Gastroesophageal sphincter (tissue), 3 donors: ENCODE results near the gene GRM7.

Experiments
- EP300 ChIP-seq: sonication (generic); formaldehyde crosslinking; IDR thresholded peaks from one replicate; pipeline ENCODE4 v1.6.1; 2017; ENCODE audit warnings: antibody characterized with exemption, mild to moderate bottlenecking
- POLR2A ChIP-seq, 2 donors: fragments of 450-650 bp; IDR thresholded peaks; one replicate each; pipeline ENCODE4 v1.6.1; 2017; ENCODE audit warnings: antibody characterized with exemption in 2 of 2, mild to moderate bottlenecking in 2 of 2, moderate library complexity in 1 of 2
- POLR2AphosphoS5 ChIP-seq: sonication (generic); formaldehyde crosslinking; IDR thresholded peaks from one replicate; pipeline ENCODE4 v1.6.1; 2017; ENCODE audit warnings: antibody characterized with exemption
- TF ChIP-seq, protein P1 (sequence below), 4 experiments: fragments of 200-600 bp in 2 of 4; fragments of 450-650 bp in 2 of 4; sonication (generic) in 1 of 4; IDR thresholded peaks; one replicate each; pipeline ENCODE4 v1.5.1; 2017 to 2019; ENCODE audit warnings: antibody characterized with exemption in 4 of 4, mild to moderate bottlenecking in 2 of 4, moderate library complexity in 2 of 4

DNA sequence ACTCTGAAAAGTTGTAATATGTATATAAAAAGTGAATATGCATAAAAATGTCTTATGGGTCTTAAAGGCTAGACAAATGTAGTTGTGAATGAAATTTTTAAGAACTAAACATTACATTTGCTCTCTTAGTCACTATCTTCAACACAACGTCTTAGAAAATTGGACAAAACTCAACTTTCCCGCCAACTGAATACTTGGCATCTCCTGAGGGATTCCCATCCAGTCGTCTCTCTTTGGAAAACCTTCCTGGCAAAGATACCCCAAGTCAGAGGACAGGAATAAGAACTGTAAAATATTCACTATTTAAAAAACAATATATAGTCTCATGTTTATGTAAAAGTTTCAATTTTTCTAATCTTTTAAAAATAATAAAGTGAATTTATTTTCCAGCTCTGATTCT, 354.8 kb downstream of the GRM7 start:
- TF ChIP-seq POLR2A (IDR thresholded peaks at IDR 0.05) = no peak
- TF ChIP-seq, protein P1, sequence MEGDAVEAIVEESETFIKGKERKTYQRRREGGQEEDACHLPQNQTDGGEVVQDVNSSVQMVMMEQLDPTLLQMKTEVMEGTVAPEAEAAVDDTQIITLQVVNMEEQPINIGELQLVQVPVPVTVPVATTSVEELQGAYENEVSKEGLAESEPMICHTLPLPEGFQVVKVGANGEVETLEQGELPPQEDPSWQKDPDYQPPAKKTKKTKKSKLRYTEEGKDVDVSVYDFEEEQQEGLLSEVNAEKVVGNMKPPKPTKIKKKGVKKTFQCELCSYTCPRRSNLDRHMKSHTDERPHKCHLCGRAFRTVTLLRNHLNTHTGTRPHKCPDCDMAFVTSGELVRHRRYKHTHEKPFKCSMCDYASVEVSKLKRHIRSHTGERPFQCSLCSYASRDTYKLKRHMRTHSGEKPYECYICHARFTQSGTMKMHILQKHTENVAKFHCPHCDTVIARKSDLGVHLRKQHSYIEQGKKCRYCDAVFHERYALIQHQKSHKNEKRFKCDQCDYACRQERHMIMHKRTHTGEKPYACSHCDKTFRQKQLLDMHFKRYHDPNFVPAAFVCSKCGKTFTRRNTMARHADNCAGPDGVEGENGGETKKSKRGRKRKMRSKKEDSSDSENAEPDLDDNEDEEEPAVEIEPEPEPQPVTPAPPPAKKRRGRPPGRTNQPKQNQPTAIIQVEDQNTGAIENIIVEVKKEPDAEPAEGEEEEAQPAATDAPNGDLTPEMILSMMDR (IDR thresholded peaks at IDR 0.05) = no peak
- TF ChIP-seq POLR2AphosphoS5 = no peak
- TF ChIP-seq EP300 = no peak
